KMS-11 (cell line): ENCODE measurements around the gene OSBPL1A.

ENCODE experiments used
- H2AFZ ChIP-seq: fragments of 200-600 bp; sonication (generic); 2 replicates; pipeline ENCODE4 v1.6.1; 2016; ENCODE audit warnings: antibody characterized with exemption, mixed run types, low read depth
- H3K27ac ChIP-seq: fragments of 200-600 bp; sonication (generic); 2 replicates; pipeline ENCODE4 v1.6.1; 2016; ENCODE audit warnings: mild to moderate bottlenecking, mixed run types
- H3K27me3 ChIP-seq: fragments of 200-600 bp; sonication (generic); 2 replicates; pipeline ENCODE4 v1.6.1; 2017; ENCODE audit warnings: mild to moderate bottlenecking, low read depth, mixed run types, moderate library complexity; ENCODE audit not compliant: insufficient read depth
- H3K36me3 ChIP-seq: fragments of 200-600 bp; sonication (generic); 2 replicates; pipeline ENCODE4 v1.6.1; 2017; ENCODE audit warnings: mild to moderate bottlenecking, mixed run types; ENCODE audit not compliant: insufficient read depth
- H3K4me1 ChIP-seq: fragments of 200-600 bp; sonication (generic); 2 replicates; pipeline ENCODE4 v1.6.1; 2016; ENCODE audit warnings: mild to moderate bottlenecking, low read depth, mixed run types; ENCODE audit not compliant: poor library complexity, severe bottlenecking
- H3K4me2 ChIP-seq: fragments of 200-600 bp; sonication (generic); 2 replicates; pipeline ENCODE4 v1.7.0; 2016; ENCODE audit warnings: mild to moderate bottlenecking, mixed run types
- H3K4me3 ChIP-seq: fragments of 200-600 bp; sonication (generic); IDR thresholded peaks from 2 replicates; pipeline ENCODE4 v1.6.1; 2017; ENCODE audit warnings: low read depth, low read length, mixed read lengths; ENCODE audit not compliant: insufficient read depth
- H3K79me2 ChIP-seq: fragments of 200-600 bp; sonication (generic); 2 replicates; pipeline ENCODE4 v1.6.1; 2016; ENCODE audit warnings: low read depth, mixed run types; ENCODE audit not compliant: insufficient read depth
- H3K9ac ChIP-seq: fragments of 200-600 bp; sonication (generic); 2 replicates; pipeline ENCODE4 v1.6.1; 2016; ENCODE audit warnings: mild to moderate bottlenecking, mixed run types
- H4K20me1 ChIP-seq: fragments of 200-600 bp; sonication (generic); 2 replicates; pipeline ENCODE4 v1.6.1; 2016; ENCODE audit warnings: mild to moderate bottlenecking, mixed run types; ENCODE audit not compliant: insufficient read depth
- TF ChIP-seq, protein P1 (sequence below): fragments of 200-600 bp; sonication (generic); conservative IDR thresholded peaks from 2 replicates; pipeline ENCODE4 v1.6.1; 2017; ENCODE audit warnings: low read depth, mild to moderate bottlenecking, antibody characterized with exemption, low read length, moderate library complexity, mixed read lengths

OSBPL1A gene

DNA sequence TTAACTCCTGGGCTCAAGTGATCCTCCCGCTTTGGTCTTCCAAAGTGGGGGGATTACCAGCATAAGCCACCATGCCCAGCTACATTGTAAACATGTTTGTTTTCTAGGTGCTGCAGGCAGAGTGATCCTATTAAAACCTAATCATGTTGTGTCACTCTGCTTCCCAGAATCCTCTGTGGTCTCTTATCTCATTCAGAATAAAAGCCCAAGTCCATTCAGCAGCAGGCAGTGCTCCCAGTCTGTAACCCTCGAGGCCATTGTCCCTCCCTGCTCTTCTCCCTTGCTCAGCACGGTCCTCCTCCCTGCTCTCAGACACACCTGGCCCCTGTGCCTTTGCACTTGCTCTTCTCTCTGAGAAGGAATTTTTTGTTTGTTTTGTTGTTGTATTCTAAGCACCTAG lies 269.9 kb downstream of the OSBPL1A start:
- Histone ChIP-seq H3K4me2 (no peak overlapping the region), H3K27ac (no peak overlapping the region), H3K79me2 (no peaks in the 10 kb centered on the region), H4K20me1 (no peaks in the 10 kb centered on the region), H3K27me3 (no peaks in the 10 kb centered on the region), H3K36me3 (no peaks in the 10 kb centered on the region), H3K4me3 (no peak overlapping the region), H3K9ac (no peak overlapping the region), H2AFZ (no peak overlapping the region), H3K4me1 (no peaks in the 10 kb centered on the region)
- TF ChIP-seq, protein P1, sequence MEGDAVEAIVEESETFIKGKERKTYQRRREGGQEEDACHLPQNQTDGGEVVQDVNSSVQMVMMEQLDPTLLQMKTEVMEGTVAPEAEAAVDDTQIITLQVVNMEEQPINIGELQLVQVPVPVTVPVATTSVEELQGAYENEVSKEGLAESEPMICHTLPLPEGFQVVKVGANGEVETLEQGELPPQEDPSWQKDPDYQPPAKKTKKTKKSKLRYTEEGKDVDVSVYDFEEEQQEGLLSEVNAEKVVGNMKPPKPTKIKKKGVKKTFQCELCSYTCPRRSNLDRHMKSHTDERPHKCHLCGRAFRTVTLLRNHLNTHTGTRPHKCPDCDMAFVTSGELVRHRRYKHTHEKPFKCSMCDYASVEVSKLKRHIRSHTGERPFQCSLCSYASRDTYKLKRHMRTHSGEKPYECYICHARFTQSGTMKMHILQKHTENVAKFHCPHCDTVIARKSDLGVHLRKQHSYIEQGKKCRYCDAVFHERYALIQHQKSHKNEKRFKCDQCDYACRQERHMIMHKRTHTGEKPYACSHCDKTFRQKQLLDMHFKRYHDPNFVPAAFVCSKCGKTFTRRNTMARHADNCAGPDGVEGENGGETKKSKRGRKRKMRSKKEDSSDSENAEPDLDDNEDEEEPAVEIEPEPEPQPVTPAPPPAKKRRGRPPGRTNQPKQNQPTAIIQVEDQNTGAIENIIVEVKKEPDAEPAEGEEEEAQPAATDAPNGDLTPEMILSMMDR: no peak

GRCh38 chr18:24126155-24126961 lies 271.3 kb downstream of the OSBPL1A start:
- TF ChIP-seq, protein P1: no peak
- H3K4me2 ChIP-seq: no peak overlapping the region
- no peak overlapping the region for H3K9ac ChIP-seq
- H3K4me3 ChIP-seq: no peak overlapping the region
- H3K36me3 ChIP-seq: no peaks in the 10 kb centered on the region
- H2AFZ ChIP-seq: no peak overlapping the region
- H3K4me1 ChIP-seq: no peaks in the 10 kb centered on the region
- no peaks in the 10 kb centered on the region for H3K27me3 ChIP-seq
- H4K20me1 ChIP-seq: no peaks in the 10 kb centered on the region
- no peaks in the 10 kb centered on the region for H3K79me2 ChIP-seq
- no peak overlapping the region for H3K27ac ChIP-seq

- Histone ChIP-seq H3K4me3 (no peak overlapping the region), H4K20me1 (no peaks in the 10 kb centered on the region), H3K4me1 (no peaks in the 10 kb centered on the region), H3K27me3 (no peaks in the 10 kb centered on the region), H3K9ac (no peak overlapping the region), H3K4me2 (no peak overlapping the region), H3K27ac (no peak overlapping the region), H3K79me2 (no peaks in the 10 kb centered on the region), H2AFZ (no peak overlapping the region), H3K36me3 (no peaks in the 10 kb centered on the region)
- TF ChIP-seq, protein P1: no peak
Observed at GRCh38 chr18:24121625-24122024, 276.0 kb downstream of the OSBPL1A start.

GRCh38 chr18:24120676-24121075 lies 276.9 kb downstream of the OSBPL1A start:
- Histone ChIP-seq H3K4me1 (no peaks in the 10 kb centered on the region), H3K4me2 (no peak overlapping the region), H3K79me2 (no peaks in the 10 kb centered on the region), H3K27me3 (no peaks in the 10 kb centered on the region), H3K27ac (no peak overlapping the region), H3K9ac (no peak overlapping the region), H2AFZ (no peak overlapping the region), H3K4me3 (no peak overlapping the region), H4K20me1 (no peaks in the 10 kb centered on the region), H3K36me3 (no peaks in the 10 kb centered on the region)
- TF ChIP-seq, protein P1: no peak
